ENCODE results near the gene TBX4. TPM values are rescaled to one million over a fixed set of nuclear protein-coding genes. Genes with fewer than 3 reads are reported as not detected.

The TBX4 gene
- total and polyA plus RNA-seq, 2 of the 13 experiments (the other 11 are each of a cell fraction or from before 2014, with no cell fraction given), result 0.11 to 1.1 TPM

DNA sequence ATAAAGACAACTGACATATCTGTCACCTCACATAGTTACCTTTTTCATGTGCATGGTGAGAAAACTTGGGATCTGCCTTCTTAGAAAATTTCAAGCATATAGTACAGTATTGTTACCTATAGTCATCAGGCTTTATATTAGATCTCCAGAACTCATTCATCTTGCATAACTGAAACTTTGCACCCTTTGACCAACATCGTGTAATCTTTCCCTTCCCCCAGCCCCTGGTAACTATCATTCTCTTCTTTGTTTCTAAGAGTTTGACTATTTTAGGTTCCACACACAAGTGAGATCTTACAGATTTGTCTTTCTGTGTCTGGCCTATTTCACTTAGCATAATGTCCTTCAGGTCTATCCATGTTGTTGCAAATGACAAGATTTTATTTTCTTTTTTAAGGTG is 22.9 kb upstream of the TBX4 start (continued):
- TF ChIP-seq FUBP1 (CRISPR knock-in tag; IDR thresholded peaks at IDR 0.05; ENCODE audit: borderline replicate concordance) (no peak), NFIB (CRISPR knock-in tag; IDR thresholded peaks at IDR 0.05; ENCODE audit: borderline replicate concordance) (no peak), CEBPB (IDR thresholded peaks at IDR 0.05; ENCODE audit: borderline replicate concordance, low read depth, low read length) (peak; percentile 54; the same call in 1 of the 2 replicates), ARID5B (CRISPR knock-in tag; IDR thresholded peaks at IDR 0.05) (peak; percentile 76), PRMT3 (CRISPR knock-in tag; IDR thresholded peaks at IDR 0.05; ENCODE audit: borderline replicate concordance, low read depth) (no peak), NR2F1 (CRISPR knock-in tag; IDR thresholded peaks at IDR 0.05) (no peak), RBM39 (IDR thresholded peaks at IDR 0.05; ENCODE audit: low read depth, low read length, poor library complexity, severe bottlenecking) (no peak), MIXL1 (CRISPR knock-in tag; IDR thresholded peaks at IDR 0.05) (no peak), ZBTB39 (CRISPR knock-in tag; IDR thresholded peaks at IDR 0.05) (no peak), ZNF225 (CRISPR knock-in tag; IDR thresholded peaks at IDR 0.05) (no peak), ZFX (CRISPR knock-in tag; IDR thresholded peaks at IDR 0.05; ENCODE audit: low read depth) (no peak), HNF4A (CRISPR knock-in tag; IDR thresholded peaks at IDR 0.05) (peak; percentile 90), EP300 (IDR thresholded peaks at IDR 0.05; ENCODE audit: low read depth in 2 of 2, low read length in 2 of 2) (peak; percentile 20 to 48; a peak in 1 of 4 replicates), EP300 (CRISPR knock-in tag; IDR thresholded peaks at IDR 0.05; ENCODE audit: borderline replicate concordance) (0 out of 2 replicates have a peak, but pooled peaks have one; percentile 43), CBX2 (IDR thresholded peaks at IDR 0.05; ENCODE audit: low read depth, low read length) (no peak), CBX2 (CRISPR knock-in tag; IDR thresholded peaks at IDR 0.05; ENCODE audit: low read depth) (no peak), ZNF256 (CRISPR knock-in tag; conservative IDR thresholded peaks at IDR 0.05) (no peak), ZNF772 (CRISPR knock-in tag; IDR thresholded peaks at IDR 0.05) (no peak), SP2 (CRISPR knock-in tag; IDR thresholded peaks at IDR 0.05) (no peak)
- TF ChIP-seq, protein P1, sequence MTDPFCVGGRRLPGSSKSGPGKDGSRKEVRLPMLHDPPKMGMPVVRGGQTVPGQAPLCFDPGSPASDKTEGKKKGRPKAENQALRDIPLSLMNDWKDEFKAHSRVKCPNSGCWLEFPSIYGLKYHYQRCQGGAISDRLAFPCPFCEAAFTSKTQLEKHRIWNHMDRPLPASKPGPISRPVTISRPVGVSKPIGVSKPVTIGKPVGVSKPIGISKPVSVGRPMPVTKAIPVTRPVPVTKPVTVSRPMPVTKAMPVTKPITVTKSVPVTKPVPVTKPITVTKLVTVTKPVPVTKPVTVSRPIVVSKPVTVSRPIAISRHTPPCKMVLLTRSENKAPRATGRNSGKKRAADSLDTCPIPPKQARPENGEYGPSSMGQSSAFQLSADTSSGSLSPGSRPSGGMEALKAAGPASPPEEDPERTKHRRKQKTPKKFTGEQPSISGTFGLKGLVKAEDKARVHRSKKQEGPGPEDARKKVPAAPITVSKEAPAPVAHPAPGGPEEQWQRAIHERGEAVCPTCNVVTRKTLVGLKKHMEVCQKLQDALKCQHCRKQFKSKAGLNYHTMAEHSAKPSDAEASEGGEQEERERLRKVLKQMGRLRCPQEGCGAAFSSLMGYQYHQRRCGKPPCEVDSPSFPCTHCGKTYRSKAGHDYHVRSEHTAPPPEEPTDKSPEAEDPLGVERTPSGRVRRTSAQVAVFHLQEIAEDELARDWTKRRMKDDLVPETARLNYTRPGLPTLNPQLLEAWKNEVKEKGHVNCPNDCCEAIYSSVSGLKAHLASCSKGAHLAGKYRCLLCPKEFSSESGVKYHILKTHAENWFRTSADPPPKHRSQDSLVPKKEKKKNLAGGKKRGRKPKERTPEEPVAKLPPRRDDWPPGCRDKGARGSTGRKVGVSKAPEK (CRISPR knock-in tag; IDR thresholded peaks at IDR 0.05; ENCODE audit: borderline replicate concordance), result no peak

All from HepG2 (cell line).